ENCODE data around the gene RUSF1.
"Not testable (repeated sequence)": the region's sequence is repeated elsewhere in the genome, so short reads cannot be mapped to it uniquely, and the experiment has no call there.

The RUSF1 gene

DNA sequence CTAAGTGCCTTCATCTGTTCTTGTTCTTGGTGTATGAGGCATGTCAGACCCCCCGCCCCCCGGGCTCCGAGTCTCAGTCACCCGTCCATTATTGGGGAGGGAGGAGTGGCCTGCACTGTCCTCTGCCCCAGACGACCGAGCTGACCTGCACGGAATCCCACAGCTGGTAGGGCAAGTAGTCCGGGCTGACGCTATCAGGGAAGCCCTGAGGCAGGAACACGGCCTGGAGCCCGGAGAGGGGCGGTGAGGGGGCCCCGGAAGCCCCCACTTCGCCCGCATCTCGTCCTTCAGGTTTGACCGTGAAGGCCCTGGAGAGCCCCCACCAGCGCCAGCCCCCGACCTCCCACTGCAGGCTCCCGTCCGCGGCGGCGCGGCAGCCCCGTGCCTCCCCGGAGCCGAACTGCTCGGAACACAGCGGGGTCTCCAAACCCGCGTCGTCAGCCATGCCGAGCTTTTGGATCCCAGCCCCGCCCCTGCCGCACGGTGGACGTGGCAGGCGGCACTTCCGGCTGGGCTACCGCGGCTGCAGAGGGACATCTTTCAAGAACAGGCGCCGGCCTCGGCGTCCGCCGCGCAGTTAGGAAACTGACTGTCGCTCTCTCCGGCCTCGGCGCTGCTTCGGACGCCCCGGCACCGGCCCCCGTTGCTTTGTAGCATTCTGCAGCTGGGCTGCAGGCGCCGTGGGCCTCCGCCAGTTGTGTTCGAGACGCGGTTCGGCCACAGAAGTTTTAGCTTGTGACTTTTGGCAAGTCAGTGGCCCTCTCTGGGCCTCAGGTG, at the start of gene RUSF1:
RUSF1 (minus strand) TSS at position 463 of the 777 bp plus-strand sequence; CDS start at position 445, 18 bp downstream.
- peak; percentile 96 for DNase-seq

DNA sequence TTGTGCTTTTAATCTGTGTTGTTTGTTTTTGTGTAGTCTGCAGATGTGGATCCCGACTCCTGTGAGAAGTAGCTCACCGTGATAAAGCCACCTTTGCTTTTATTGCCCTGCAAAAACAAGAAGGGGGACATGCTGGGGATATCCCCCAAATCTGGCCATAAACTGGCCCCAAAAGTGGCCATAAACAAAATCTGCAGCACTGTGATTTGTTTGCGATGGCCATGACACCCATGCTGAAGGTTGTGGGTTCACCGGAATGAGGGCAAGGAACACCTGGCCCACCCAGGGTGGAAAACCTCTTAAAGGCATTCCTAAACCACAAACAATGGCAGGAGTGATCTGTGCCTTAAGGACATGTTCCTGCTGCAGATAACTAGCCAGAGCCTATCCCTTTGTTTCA, 34.6 kb upstream of the RUSF1 start:
- no peak for DNase-seq

DNA sequence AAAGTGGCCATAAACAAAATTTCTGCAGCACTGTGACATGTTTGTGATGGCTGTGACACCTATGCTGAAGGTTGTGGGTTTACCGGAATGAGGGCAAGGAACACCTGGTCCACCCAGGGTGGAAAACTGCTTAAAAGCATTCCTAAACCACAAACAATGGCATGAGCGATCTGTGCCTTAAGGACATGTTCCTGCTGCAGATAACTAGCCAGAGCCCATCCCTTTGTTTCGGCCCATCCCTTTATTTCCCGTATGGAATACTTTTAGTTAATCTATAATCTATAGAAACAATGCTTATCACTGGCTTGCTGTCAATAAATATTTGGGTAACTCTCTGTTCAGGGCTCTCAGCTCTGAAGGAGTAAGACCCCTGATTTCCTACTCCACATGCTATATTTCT, 31.6 kb upstream of the RUSF1 start:
- not testable (repeated sequence) for DNase-seq

DNA sequence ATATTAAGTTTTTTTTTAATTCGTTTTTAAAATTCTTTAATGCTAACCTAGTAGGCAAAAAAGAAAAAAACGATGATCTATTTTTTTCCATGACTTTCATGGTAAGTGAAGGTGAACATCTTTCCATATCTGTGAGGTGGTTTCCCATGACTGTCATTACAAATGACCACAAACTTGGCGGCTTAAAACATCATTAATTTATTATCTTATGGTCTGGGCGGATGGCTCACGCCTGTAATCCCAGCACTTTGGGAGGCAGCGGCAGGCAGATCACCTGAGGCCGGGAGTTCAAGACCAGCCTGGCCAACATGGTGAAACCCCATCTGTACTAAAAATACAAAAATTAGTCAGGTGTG, 30.0 kb upstream of the RUSF1 start:
- DNase-seq, result not testable (repeated sequence)

DNA sequence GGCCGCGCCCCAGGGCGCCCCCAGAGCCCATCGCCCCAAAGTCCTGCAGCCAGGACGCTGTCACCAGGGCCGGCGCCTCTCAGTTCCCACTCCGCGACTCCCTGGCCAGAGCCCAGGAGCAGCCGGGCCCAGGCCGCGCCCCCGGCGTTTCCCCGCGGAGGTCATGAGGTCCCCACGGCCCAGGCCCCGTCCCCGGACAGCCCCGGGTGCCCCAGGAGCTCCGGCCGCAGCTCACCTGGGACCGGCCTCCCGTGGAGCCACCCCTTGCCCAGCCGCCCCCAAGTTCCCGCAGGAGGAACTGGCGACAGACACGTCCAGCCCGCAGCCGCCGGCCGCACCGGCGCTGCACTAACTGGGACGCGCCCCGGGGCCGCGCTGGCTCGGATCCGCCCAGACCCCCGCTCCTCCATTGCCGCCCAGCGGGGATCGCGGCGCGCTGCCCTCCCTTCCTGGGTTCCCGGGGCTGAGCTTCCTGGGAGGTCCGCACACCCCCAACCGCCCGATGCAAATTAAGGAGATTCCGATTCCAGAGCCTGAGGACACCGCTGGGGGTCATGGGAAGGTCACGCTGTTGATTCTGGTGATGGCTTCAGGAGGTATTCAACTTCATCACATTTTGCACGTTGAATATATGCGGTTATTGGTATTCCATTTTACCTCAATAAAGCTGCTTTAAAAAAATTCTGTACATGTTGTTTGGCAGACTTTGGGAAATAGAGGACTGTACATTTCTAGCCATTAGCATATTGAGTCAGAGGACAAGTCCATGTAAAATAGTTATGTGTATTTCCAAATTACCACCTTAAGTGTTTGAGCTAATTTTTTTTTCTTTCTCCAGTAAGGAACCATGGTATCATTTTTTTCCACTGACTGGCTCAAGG, 29.4 kb upstream of the RUSF1 start:
- peak; percentile 5 for DNase-seq

DNA sequence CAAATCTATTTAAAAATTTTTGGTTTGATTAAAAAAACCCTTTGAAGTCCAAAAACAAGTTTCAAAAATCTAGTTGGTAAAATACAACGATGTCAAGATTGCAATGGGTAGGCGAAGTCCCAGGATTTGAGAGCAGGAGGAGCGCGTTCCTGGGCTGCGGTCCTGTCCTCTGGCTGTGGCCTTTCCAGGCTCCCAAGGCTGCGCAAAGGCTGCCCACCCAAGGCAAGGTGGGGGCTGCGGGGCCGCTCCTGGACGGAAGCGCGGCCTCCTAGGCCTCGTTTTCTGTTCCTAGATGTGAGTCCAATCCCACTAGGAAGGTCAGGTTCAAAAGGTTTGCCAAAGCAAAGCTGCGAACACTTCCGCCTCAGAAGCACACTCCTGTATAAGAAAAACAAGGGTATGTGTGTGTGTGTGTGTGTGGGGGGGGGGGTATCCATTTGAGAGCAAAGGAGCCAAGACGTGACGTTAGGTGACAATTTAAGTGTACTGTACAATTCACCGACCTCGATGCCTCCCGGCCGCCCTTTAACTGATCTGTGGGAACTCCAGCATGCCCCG, 28.7 kb upstream of the RUSF1 start:
- no peak for DNase-seq

DNA sequence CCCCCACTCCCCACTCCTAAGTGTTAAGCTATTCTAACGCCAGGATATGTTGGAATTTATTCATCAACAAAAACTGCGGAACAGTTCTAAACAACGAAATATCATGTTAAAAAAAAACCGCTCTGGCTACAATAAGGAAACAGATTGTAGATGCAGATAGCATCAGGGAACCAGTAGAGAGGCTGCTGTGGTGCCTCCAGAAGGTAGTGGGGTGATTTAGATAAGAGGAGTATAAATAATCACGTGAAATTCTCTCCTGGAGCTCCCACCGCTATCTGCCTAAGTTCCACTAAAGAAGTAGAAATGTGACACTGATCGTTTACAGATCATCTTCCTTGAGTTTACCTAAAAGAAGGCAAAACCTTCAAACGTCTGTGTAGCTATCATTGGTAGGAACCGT, 27.5 kb upstream of the RUSF1 start:
- DNase-seq, result no peak

DNA sequence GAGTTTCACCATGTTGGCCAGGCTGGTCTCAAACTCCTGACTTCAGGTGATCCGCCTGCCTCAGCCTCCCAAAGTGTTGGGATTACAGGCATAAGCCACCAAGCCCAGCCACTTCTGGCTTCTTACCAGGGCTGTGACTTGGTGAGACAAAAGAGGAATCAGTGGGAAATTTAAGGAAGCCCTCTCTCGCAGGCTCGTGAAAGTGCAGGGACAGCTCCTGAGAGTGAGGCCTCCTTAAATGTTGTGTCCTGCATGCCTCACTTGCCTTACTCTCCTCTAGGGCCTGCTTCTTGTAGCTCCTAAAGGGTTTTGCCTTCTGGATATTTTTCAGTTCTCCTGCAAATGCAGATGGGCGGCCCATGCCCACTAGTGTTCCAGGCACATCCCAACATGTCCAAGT, 24.7 kb upstream of the RUSF1 start:
- no peak for DNase-seq

DNA sequence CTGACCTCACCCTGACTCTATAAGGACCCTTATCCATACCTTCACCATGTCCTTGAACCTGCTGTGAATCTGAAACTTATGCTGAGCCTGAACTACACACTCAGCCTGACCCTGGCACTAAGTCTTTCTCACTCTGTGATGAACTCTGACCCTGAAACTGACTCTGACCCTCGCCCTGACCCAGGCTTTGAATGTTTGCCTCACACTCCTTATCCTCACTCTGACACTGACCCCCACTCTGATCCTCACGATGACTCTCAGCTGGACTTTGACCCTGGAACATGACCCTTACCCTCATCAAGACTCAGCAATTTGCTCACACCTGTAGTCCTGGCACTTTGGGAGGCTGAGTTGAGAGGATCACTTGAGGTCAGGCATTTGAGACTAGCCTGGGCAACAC, 23.9 kb upstream of the RUSF1 start:
- no peak for DNase-seq

DNA sequence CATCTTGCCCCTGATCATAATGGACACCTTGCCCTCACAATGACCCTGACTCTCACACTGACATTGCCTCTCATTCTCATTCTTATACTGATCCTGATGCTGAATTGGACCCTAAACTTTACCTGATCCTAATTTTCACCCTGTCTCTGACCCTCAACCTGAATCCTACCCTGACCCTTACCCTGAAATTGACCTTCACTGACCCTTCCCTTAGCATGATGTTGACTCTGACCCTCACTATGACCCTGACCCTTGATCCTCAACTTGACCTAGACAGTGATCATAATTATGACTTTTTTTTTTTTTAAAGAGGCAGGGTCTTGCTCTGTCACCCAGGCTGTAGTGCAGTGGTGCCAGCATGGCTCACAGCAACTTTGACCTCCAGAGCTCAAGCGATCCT, 22.9 kb upstream of the RUSF1 start:
- no peak for DNase-seq

DNA sequence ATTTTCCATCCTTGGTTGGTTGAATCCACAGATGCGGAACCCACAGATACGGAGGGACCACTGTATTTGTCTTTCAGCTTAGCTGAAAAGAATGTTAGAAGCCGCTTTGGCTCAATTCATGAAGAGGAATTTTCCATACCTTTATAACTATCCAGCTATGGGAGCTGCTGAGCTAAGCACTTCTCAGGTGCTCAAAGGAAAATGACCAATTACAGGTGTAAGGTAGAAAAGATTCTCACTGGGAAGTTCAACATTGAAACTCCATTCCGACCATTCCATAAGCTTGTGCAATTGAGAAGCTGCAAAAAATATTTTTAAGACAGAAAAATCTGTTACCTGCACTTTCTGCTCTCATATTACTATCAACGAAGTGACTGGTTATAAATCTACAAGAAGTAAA, 22.2 kb upstream of the RUSF1 start:
- no peak for DNase-seq

DNA sequence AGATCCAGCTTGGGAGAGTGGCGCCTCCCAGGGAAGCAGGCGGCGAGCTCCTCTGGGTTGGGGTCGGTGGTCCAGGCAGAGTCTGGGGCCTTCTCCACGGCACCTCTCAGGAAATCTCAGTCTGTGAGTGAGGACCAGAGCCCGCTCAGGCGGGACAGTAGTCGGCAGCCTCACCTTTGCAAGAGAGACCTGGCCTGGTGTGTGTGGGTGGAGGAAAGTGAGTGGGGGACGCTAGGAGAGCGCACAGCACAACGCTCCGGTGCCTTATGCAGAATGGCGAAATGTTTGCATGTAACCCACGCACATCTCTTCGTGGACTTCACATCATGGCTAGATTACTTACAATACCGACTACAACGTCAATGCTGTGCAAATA, 21.7 kb upstream of the RUSF1 start:
- no peak for DNase-seq

DNA sequence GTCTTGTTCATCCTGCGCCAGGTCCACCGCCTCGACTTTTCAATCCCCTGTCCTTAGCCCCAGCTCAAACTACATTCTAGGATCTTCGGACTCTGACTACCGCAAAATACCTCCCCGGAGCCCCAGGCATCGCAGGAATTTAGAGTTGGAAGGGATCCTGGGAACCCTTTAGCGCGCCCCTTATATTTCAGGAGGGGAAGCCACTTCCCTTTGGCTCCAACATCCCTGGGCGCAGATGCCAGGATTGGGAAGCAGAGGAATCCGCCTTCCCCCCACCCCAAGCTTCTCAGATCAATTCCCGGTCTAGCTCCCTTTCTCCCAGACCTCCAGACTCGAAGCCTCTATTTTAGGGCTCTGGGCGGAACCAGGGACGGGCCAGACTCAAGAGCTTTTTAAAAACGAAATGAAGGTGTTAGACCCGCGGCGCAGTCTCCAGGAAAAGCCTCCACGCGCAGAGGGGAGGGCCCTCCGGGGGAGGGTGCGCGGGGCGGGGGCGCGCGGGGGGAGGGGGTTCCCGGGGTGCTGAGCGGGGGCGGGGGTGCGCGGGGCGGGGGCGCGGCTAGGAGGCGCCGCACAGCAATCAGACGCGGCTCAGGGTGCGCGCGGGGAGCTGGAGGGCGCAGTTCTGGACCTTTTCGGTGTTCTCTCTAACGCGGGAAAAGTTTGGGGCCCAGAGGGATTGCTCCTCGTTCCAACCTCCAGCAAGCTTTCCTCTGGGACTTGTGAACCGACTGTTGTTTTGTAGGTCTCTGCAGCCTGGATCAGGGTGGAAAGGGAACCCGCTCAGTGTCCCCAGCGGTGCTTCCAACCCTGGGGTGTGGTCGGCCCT, 21.1 kb upstream of the RUSF1 start:
- peak; percentile 25 for DNase-seq

DNA sequence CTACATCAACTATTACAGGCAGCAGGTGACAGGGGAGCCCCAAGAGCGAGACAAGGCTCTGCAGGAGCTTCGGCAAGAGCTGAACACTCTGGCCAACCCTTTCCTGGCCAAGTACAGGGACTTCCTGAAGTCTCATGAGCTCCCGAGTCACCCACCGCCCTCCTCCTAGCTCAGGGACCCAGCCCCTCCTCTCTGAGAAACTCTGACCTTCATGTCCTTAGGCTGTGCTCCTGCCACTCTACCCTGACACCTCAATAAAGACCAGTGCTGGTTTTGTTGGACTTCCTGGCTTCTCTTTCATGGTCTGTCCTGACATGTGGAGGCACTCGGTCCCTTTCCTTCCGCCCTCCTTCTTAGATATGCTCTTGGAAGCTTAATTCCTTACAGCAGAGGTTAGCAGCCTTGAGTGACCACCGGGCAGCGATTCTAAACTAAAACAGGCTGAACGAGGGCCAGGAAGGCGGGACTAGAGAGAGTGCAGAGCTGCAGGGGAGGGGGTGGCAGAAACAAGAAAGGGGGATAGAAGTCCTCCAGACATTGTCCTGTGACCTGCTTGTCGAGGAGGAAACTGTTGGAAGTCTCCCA, 20.4 kb upstream of the RUSF1 start:
- DNase-seq, result no peak

DNA sequence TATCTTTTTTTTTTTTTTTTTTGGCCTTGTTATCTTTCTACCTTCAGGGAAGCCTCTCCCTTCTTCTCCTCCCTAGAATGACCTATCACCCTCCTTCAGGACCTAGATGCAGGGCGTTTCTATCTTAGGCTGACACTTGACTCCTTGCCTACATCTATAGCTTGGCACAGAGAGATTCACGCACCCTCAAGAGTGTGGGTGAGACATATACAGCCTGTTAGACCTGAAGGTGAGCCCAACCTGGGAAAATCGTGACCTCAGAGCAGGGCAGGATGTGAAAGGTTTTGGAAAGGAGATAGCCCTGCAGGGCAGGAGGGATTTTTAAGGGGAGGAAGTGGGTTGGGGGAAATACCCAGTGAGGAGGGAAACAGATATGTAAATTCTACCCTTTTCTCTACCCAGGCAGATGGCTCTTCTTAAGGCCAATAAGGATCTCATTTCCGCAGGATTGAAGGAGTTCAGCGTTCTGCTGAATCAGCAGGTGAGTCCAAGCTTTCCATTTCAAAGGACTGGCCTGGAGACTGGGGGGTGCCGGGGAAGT, 19.6 kb upstream of the RUSF1 start, which contains the start of gene AHSP:
AHSP (plus strand) TSS at position 167 of the 541 bp plus-strand sequence; CDS start at position 407, 240 bp downstream.
- no peak for DNase-seq

DNA sequence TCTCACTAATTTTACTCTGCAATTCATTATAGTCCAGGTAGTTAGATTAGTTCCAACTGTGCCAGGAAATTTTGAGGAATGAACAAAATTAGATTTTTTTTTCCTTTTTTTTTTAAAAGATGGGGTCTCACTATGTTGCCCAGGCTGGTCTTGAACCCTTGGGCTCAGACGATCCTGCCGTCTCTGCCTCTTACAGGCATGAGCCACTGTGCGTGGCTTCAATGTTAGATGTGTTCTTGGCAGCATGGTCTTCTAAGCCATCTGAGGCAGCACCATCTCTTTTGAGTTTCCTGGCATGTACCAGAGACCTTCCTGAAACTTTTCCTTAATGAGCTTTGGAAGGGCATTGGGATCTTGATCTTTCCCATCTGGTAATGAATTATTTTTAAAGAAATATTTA, 16.9 kb upstream of the RUSF1 start:
- DNase-seq, result no peak

DNA sequence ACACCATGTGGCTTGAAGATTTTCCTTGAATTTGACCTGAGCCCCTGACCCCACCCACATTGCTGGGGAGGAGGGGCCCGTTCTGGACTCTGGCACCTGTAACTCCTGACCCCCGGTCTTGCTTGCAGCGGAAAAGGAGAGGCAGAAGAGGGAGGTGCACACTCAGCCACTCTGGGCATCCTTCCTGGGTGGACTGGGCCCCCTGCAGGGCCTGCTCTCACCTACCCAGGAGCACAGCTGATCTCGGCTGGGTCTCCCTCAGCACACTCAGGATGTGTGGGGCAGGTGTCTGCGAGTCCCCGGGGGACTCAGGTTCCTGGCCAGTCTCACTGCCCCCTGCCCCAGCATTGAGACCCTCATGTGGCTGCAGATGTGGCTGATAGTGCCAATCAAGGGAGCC, 15.6 kb upstream of the RUSF1 start:
- not testable (repeated sequence) for DNase-seq

DNA sequence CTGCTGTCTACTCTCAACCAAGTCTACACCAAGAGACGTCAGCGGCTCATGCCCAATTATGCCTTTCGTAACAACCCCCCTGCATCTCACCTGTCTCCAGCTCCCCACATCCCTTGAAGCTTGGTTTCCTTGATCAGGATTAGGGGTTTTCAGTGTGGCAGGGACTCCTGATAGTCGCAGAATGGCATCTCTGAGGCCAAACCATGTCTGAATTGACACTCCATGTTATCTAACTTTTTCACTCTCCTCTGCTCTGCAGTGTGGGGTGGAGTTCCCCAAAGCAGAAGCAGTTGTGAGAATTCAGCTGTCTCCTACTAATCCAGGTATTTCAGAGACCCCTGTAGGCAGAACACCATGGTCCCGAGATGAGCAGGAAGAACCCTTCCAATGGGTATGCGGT, 13.9 kb upstream of the RUSF1 start:
- no peak for DNase-seq

DNA sequence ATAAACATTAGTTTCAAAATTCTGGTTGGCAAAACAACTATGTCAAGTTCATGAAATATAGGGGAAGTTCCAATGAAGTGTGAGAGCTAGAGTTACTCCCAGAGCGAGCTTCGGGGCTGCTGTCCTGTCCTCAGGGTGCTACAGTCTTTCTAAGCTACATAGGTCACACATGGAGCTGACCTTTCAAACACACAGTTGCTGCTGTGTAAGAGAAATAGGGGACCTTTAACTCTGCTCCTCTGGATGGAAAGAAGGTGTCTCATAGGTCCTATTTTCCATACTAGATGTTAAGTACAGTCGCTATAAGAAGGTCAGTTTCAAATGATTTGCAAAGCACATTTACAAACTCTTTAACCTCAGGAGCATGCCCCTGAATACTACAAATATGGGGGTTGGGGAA, 13.2 kb upstream of the RUSF1 start:
- no peak for DNase-seq

DNA sequence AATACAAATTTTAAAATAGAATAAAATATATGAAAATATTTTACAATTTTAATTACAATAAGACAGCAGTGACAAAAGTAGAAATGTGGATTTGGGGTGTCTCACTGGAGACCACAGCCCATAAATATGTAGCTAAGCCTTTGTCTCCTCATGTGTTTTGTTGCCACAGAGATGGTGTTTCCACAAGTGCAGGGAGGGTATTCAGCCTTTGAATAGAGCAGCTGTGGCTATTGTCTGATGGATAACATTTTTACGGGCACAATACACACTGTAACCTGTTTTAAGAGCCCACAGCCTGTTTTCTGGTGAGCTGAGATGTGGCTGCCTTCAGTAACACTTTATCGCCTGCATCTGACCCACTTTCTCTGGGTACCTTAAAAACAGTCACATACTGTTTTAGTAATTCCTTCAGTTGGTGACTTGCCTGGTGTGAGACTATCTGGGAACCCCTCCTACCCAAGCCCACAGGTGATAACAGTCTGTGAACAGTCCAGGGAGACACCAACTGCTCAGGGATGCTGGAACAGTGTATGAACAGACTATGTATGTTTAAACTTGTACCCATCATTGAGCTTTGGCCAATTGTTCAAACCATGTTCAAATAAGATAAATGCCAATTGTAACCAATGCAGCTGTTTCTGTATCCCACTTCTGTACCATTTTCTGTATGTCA, 11.7 kb upstream of the RUSF1 start:
- DNase-seq, result no peak

DNA sequence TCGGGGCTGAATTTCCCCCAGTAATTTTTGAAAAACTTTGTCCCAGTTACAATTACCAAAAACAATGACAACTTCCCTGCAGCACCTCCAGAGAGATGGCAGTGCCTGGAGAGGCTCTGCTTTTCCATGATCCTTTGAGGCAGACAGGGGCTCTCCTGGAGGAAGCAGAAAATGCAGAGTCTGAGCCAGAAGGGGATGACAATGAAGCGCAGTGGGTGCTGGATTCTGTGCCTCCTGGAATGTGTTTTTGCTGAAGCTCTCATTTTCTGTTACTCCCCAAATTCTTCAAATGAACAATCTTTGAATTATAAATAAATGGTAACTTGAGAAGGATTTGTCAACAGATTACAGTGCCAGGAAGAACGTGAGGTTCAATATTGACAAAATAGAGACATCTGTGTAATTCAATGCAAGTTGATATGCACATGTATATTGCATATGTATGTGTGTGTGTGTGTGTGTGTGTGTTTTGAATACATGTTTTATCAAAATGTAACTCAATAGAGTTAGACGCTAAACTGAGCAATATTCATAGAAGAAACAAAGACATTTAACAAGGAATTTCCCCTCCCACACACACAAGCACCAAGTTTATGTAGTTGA, 9.7 kb upstream of the RUSF1 start:
- no peak for DNase-seq

Measured in NCI-H69 (cell line).